Head of caudate nucleus (tissue), 42 donors: ENCODE results near the gene TBCCD1.
A peak's percentile ranks its signal among the peaks of the same experiment; 100 is the strongest.

Source experiments
- DNase-seq, 42 donors: peaks; one replicate each; pipeline versions ENCODE4 v3.0.0 to v3.0.0-alpha.2; 2020 to 2021; ENCODE audit warnings: mixed read lengths in 7 of 42
- intact Hi-C: fragments of 100-400 bp; cut with DNase I; formaldehyde crosslinking; loops from one replicate; pipeline ENCODE4 v1.15.0; 2022

The TBCCD1 gene, protein sequence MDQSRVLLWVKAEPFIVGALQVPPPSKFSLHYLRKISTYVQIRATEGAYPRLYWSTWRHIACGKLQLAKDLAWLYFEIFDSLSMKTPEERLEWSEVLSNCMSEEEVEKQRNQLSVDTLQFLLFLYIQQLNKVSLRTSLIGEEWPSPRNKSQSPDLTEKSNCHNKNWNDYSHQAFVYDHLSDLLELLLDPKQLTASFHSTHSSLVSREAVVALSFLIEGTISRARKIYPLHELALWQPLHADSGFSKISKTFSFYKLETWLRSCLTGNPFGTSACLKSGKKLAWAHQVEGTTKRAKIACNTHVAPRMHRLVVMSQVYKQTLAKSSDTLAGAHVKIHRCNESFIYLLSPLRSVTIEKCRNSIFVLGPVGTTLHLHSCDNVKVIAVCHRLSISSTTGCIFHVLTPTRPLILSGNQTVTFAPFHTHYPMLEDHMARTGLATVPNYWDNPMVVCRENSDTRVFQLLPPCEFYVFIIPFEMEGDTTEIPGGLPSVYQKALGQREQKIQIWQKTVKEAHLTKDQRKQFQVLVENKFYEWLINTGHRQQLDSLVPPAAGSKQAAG

DNA sequence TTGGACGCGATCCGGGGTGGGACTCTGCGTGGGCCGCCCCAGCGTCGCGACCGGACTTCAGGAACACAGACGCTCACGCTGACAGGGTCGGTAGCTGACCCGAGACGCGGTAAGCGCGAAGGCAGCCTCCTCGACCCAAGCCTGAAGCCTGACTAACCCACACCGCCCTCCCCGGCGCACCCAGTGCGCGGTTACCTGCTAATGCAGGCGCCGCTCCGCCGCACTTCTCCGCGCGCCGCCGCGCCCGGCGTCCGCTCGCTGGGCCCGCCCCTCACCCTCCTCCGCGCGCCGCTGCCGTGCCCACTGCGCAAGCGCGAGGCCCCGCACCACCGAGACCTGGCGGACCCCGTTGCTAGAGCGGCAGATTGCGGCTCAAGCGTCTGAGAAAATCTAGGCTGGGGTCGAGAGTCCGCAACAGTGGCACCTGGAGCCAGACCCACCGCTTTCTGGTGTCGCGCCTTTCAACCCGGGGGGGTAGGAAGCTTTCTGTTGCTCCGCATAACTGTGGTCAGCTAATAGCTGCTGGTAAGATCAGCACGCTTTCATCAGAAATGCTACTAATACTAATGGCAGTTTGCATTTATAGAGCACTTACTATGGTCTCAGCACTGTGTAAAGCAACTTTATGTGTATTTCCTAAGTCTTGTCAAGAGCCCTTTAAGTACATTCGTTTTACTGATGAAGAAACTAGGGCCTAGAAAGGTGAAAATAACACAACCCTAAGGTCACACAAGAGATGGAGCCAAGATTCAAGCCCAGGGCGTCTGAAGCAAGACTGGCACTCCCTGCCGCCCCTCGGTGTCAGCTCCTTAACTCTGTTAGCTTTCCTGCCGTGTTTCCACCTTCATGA is at the start of gene TBCCD1:
Gene TBCCD1, minus strand, starts transcription at position 268 of the 850 bp plus-strand sequence. CDS start 3,010 bp downstream, outside the sequence.
- intact Hi-C loops: no loop called here
- DNase-seq: peak; percentile 69 to 97 (median 92)

DNA sequence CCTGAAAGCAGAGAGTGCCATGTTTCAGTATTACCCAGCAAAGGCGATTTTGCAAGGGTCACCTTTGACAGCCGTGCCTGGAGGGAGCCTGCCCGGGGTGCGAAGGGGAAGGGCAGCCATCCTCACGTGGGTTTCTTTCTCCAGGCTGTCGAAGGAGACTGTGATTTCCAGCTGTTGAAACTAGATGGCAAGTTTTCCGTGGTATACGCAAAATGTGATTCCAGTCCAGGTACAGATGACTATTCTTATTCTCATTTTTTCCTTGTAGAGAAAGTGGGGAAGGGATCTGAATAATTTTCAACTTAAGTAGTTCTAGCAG is 49.1 kb upstream of the TBCCD1 start:
- no peak for DNase-seq
- intact Hi-C loops: loop anchor here (5.0 kb wide), 1 partner anchor 211 kb away; no protein-coding TSS in a partner anchor

DNA sequence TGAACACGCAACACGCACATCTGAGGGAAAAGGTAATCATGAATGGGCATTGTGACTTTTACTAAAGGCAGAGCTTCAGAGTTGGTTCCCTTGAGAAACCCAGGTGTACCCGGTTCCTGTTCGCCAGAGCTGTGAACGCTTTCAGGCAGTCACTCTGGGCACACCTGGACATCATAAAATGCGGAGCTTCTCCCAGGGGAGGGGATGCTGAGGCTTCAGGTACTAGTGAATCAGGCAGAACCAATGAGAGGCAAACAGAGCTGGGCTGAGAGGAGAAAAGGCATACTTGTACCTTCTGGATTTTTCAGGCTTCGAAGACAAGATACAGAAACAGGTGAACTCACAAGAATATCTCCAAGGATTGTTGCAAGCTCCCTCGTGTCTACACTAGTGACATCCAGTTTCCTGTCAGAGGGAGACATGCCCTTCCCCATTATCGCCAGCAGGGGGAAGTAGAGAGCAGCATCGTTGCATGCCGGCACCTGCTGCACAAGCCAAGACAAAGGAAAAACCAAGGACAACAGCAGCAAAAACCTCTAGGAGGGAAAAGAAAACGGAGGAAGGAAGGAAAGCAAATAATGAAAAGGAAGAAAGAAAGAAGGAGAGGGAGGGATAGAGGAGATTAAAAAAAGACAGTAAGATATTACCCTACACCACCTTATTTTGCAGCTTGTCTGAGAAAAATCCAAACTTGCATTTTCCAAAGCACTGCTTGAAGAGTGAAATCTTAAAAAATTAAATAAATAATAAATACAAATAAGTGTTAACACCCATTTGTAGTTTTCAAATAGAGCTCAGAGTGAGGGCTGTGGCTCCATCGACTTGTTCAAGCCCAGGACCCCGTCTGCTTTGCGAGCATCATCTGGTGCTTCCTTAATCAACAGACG is 47.7 kb upstream of the TBCCD1 start:
- peak; percentile 52 to 94 (median 87) for DNase-seq
- intact Hi-C loops: loop anchor here (5.0 kb wide), 1 partner anchor 212 kb away; no protein-coding TSS in a partner anchor

DNA sequence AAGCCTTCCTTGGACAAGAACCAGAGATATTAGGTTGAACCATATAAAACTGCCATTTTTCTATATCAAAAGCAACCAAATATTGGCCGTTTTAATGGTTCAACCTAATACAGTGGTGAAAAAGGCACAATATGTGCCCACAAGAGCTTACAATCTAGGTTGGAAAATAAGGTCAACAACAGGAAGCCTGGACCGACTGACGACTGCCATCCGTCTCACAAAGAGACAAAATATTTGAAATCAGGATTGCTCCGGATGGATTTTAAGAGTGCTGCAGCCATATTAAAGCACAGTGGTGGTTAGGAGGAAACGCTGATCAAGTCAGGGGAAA is 47.1 kb upstream of the TBCCD1 start:
- DNase-seq: no peak
- intact Hi-C loops: no loop called here

DNA sequence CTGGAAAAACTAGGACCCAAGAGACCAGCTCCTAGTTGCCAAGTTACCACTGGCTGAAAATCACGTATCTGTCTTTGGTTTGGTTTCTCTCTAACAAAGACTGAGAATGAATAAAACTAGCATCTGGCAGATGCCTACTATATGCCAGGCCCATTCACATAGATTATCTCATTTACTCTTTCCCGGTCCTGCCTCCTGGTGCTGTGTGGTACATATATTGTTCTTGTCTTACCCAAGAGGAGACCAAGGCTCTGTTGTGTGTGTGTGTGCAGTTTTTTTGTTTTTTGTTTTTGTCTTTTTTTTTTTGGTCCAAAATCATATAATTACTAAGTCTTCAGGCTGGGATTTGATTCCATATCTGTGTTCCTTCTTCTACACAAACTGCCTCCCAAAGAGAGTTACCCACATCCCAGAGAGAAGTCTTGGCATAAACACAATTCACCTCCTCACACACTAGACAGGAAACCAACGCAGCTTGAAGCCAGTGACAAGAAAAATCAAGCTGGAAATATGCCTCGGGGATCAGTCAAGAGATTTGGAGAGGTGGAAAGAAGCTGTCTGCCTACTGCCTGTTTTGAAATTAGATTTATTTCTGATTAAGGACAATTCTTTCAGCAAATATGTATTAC is 46.6 kb upstream of the TBCCD1 start:
- intact Hi-C loops: no loop called here

DNA sequence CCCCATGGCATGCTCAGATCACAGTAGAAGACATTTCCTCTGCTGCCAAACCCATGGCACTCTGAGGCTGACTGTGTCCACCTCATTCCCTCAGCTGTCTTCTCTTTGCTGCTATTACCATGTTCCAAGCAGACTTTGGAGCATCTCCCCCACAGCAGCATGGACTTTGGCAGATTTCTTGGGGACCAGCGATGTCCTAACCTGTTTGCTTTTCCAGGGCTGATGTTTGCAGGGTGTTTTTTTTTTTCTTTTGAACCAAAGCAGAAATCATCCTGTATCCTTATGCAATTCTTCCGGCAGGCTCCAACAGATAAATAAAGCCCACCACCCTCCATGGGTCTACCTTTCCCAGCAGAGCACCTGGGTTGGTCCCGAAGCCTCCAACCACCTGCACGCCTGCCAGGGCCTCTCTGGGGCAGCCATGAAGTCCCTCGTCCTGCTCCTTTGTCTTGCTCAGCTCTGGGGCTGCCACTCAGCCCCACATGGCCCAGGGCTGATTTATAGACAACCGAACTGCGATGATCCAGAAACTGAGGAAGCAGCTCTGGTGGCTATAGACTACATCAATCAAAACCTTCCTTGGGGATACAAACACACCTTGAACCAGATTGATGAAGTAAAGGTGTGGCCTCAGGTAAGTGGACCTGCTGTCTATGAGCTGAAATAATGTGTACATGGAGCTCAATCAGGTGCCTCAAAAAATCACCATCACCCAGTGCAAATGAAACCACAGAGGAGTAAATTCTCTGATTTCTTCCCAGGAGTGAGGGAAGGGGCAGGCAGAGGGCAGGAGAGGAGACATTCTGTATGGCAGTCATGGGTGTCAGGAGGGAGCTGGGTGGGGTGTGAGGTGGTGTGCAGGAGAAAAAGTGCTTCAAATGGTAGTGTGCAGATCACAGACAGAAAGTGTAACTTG is 45.8 kb upstream of the TBCCD1 start, which contains the start of gene AHSG:
Gene AHSG, plus strand, starts transcription at position 340 of the 916 bp plus-strand sequence. Its CDS starts 82 bp downstream, at position 422.
- no peak for DNase-seq
- intact Hi-C loops: no loop called here

More for the DNA sequence above, 46.6 kb upstream of the TBCCD1 start:
- DNase-seq: no peak

DNA sequence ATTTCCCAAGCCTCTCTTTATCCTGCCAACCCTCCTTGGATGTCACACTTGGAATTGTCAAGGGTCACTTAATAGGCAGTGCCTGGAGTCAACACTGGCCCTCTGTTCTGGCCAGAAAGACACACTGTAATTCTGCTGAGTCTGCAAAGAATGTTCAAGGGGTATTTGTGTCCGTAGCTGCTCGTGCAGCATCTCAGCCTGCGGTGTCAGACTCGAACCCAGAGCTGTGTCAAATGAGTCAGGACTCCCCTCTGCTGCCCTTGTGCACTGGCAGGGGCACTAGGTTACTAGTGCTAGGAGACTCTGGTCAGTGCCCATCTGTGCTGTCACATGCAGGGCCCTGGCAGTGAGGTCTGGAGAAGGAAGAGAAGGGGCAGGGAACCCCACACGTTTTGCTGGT is 44.9 kb upstream of the TBCCD1 start:
- intact Hi-C loops: no loop called here
- no peak for DNase-seq

DNA sequence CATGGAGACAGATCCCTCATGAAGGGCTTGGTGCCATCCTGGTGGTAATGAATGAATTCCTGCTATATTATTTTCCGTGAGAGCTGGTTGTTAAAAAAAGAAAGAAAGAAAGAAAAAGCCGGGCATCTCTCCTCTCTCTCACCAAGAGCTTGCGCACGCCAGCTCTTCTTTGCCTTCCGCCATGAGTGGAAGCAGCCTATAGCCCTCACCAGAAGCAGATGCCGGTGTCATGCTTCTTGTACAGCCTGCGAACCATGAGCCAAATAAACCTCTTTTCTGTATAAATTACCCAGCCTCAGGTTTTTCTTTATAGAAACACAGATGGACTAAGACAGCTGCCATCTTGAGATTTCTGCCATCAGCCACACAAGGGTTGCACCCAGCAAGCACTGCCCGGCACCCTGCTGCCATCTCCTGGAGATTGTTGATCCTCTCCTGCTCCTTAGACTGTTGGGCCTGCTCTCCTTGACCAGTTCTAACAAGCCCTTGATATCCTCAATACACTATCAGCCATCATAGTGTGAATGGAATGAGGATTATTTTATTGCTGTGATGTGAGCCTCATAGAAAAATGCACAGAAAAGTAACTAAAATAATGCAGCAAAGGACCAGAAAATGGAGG is 42.2 kb upstream of the TBCCD1 start:
- no peak for DNase-seq
- intact Hi-C loops: no loop called here

DNA sequence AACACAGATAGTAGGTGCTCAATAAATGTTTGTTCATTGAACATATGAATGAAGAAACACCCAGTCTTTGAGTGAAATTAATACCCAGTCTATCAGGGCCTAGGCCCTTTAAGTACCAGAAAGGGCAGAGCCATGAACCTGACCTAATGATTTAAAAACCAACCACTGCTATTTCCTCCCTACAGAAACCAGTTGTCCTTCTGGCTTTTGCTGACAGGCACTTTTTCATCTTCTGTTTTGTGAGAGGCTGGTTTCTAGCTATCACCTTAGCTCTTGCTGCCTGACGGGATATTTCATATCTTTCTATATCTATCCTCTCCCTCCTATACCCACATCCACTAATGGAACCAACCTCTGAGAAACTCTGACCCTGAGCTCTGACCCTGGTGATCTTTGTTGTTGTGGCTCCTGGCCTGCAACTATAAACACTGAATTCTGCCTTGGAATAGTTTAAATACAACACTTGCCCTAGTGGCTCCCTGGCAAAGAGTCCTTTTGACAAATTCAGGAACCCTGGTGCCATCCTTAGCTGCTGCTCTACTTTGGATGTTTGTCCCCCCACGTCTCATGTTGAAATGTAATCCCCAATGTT is 41.6 kb upstream of the TBCCD1 start:
- no peak for DNase-seq
- intact Hi-C loops: no loop called here

DNA sequence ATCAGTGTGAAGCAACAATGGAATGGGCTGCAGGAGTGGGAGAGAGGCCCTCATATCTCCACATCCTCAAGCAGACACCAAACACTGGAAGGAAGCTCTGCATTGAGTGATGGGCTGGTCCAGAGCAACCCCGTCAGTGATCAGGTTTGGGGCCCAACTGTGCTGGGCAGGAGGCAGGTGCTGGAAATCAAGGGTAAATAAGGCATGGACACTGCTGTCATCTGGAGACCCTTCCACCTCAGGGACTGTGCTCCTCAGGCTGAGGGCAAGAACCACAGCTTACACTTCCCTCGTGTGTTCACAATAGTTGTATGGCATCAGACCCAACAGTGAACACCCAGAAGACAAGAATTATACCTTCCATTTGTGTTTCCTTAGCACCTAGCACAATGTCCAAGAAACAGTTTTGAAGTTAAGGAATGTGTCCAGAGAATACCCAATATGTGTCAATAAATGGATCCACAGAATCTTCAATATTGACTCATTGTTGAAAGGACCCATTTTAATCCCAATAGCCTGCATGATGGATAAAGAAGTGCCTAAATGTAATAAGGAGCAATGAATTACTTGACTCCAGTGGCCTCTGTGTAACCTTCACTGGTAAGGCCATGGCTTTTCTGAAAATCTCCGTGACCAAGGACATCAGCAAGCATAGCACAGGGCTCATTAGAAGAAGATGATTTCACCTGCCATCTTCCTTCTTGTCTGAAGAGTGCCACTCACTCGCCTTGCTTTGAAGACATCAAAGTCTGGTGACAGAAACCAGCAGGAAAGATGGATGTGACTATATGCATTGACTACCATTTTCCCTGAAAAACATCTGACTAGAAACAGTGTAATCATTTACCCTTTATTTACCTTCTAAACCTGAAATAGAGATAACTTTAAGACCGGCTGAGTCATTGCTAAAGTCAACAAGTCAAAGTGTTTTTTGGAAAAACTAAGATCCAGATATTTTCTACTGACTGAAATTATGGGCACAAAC is 38.7 kb upstream of the TBCCD1 start:
- intact Hi-C loops: no loop called here
- DNase-seq: no peak

DNA sequence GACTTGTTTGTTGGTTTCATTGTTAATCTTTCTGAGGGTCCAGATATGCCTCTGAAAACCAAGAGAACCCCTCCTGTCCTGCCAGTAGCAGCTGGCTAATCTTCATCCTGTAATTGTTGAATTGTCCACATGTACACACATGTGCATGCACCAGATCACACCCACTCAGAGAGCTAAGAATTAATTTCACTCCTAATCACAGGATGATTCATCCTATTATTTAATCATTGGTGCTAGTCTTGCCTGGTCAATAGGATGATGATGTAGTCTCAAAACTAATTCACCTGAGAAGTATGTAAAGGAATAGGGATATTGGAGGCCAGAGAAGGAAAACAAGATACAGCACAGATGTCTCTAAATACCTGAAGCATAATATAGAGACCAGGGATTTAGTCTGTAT is 37.9 kb upstream of the TBCCD1 start:
- intact Hi-C loops: no loop called here
- DNase-seq: no peak

DNA sequence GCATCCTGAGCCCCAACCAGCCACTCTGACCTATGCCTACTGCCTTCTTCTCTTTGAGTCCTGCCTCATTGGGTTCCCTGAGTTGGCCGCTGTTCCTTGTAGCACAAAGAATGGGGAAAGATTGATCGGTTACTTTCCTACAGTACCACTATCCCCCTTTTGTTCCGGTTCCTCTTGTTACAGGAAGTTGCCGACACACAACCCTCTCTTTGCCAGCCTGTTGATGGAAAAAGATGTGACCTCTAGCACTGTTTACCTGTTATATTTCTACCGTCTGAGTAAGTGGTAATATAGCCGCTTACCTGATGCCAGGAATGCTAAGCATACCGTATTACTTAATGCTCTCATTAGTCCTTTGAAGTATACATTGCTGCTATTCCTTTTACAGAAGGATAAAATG is 36.0 kb upstream of the TBCCD1 start:
- intact Hi-C loops: no loop called here
- DNase-seq: peak in 1 of 42 donors; percentile 18

DNA sequence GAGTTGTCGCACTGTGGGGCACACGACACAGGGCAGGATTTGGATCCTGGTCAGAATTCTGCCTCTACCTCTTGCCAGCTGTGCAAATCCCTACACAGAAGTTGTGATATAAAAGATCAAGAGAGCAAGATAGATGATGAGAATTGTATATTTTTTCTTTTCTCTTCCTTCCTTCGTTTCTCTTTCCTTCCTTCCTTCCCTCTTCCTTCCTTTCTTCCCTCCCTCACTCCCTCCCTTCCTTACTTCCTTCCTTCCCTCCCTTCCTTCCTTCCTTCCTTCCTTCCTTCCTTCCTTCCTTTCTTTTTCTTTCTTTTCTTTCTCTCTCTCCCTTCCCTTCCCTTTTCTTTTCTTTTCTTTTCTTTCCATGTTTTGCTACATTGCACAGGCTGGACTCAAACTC is 33.8 kb upstream of the TBCCD1 start:
- intact Hi-C loops: no loop called here
- DNase-seq: no peak

DNA sequence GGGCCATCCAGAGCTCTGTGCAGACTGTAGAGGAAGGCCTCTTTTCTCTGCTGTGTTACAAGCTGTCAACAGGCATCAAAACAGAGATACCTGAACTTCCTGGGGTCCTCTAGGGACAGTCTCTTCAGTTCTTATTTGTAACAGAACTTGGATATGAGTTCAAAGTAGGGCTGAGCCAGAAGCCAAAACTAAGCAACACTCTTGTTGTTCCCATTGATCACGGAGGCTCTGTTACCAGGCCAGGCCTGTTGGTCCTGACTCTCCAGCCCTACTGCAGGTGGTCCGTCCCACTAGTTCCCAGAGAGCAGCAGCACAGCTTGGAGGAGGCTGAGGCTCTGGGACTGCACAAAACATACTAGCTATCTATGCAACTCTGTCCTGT is 32.6 kb upstream of the TBCCD1 start:
- intact Hi-C loops: no loop called here
- DNase-seq: no peak

DNA sequence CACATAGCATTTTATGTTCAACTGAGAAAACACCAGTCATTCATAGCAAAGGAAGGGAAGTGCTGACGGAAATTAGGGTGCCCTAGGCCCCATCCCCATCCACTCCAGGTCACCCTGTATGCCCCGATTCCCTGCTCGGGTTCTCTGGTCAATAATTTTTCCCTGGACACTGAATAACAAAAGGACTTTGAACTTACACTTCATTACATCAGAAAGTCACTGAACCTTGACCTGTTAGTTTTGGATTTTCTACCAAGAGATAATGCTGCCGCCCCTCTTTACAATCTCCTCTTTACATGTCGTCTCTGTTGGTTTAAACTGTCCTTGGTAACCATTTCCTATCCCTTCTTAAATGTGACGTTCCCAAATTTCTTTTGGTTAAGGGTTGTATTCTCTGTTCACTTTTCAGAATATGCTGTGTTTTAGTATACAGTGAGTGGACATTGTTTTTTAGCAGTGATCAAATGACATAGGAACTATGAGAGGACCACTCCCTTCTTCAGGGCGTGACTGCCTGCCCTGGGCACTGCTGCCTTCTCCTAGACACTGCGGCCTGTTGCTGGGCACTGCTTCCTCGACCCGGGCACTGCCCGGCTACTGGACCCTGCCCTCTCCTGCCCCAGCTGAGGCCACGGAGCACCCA is 32.1 kb upstream of the TBCCD1 start:
- DNase-seq: no peak

More for the DNA sequence above, 32.1 kb upstream of the TBCCD1 start:
- intact Hi-C loops: no loop called here
